ENCODE results near the gene YEATS2. TPM values are rescaled to one million over a fixed set of nuclear protein-coding genes. Genes with fewer than 3 reads are reported as not detected.

YEATS2 gene
- polyA plus RNA-seq, 10 donors, result 22.0 to 39.1 (median 28.0) TPM

- DNase-seq, result no peak
Measured at GRCh38 chr3:183829466-183829865, 131.9 kb downstream of the YEATS2 start.

GRCh38 chr3:183830187-183830586, 132.6 kb downstream of the YEATS2 start:
- DNase-seq, result no peak

GRCh38 chr3:183833516-183833915, 135.9 kb downstream of the YEATS2 start:
- DNase-seq, result no peak

GRCh38 chr3:183837390-183837789, 139.8 kb downstream of the YEATS2 start:
- DNase-seq, result no peak

GRCh38 chr3:183837894-183838293, 140.3 kb downstream of the YEATS2 start:
- no peak for DNase-seq

- no peak for DNase-seq
Measured at GRCh38 chr3:183839751-183840150, 142.2 kb downstream of the YEATS2 start.

- DNase-seq, result peak in 1 of 3 donors; percentile 43
Measured at GRCh38 chr3:183844606-183845005, 147.0 kb downstream of the YEATS2 start.

- no peak for DNase-seq
Measured at GRCh38 chr3:183845090-183845489, 147.5 kb downstream of the YEATS2 start.

- DNase-seq, result no peak
Measured at GRCh38 chr3:183845608-183846288, 148.2 kb downstream of the YEATS2 start.

GRCh38 chr3:183854318-183855035, 156.9 kb downstream of the YEATS2 start:
- DNase-seq, result no peak

- DNase-seq, result no peak
Measured at GRCh38 chr3:183857863-183858262, 160.3 kb downstream of the YEATS2 start.

Other genes with a start within 250 kb of the YEATS2 start
- gene KLHL6, start 142.1 kb upstream of the YEATS2 start, polyA plus RNA-seq (ENCODE audit: insufficient read length in 10 of 10), result 1 to 10 TPM; 1.0 to 2.8 (median 1.7) TPM
- 10 to 100 TPM; 20.5 to 36.6 (median 28.5) TPM for gene KLHL24, start 62.2 kb upstream of the YEATS2 start, polyA plus RNA-seq (ENCODE audit: insufficient read length in 10 of 10)
- 10 to 100 TPM in 9 of 10 donors, 1 to 10 TPM in 1; 9.4 to 31.4 (median 23.4) TPM for gene MAP6D1, start 127.8 kb downstream of the YEATS2 start, polyA plus RNA-seq (ENCODE audit: insufficient read length in 10 of 10)
- 10 to 100 TPM; 25.0 to 39.7 (median 31.6) TPM for gene PARL, start 187.1 kb downstream of the YEATS2 start, polyA plus RNA-seq (ENCODE audit: insufficient read length in 10 of 10)

All from muscle of back (tissue), 11 donors.